GM21447 (cell line): ENCODE data around the gene EDIL3.
"Not testable (repeated sequence)": the region's sequence is repeated elsewhere in the genome, so short reads cannot be mapped to it uniquely, and the experiment has no call there.

Experiments
- ATAC-seq: cut with Tn5 transposase; IDR thresholded peaks from one replicate; pipeline ENCODE4 v1.9.1; 2021; ENCODE audit not compliant: unreplicated experiment

EDIL3 gene

DNA sequence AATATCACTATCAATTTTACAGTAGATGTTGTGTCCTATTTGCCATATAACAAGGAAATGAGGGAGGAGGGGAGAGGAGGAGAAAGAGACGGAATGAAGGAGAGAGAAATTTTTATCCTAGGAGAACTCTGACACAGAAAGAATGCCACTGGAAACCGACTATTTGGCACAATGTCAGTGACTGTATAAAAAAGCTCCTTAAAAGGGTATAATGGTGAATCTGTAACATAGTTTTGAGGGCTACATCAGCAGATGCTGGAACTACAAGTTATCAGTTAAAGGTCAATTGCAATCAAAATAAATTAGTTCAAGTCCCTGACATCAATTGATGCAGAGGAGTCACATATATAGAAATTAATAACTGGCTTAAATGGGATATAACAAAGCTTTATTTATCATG is 5.7 kb downstream of the EDIL3 start:
- ATAC-seq = no peak

DNA sequence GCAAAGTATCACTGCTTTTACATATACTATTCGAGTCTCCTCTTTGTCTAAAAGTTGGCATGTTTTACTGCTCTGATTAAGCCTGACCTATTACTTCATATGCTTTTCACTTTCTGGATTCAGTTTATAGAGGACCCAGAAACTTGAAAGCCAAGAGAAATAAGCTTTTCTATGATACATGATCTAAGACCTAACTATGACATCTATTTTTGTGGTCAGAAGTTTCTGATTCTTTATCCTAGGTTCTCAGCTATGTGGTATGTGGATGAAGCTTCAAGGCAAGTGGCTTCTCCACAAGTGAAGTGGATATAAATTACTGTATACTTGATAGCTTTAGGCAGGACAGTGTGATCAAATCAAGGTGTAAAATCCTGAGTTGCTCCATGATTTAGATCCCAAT is 6.3 kb downstream of the EDIL3 start:
- no peak for ATAC-seq

DNA sequence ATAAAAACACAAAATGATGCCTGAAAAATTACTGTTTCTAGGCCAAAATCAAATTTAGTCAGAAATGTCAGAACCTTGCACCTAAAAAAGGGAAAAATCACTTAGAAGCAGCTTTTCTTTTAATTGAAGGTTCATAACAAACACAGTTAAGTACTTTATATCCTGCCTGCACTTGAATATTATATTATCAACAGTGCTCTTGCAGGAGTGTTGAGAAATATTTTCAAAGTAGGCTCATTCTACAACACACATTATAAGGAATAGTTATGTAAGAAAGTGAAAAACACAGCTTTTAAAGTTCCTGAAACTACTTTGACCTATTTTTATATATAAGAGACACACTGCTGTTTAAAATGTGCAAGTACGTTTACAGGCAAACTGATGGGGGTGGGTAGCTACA is 8.3 kb downstream of the EDIL3 start:
- no peak for ATAC-seq

DNA sequence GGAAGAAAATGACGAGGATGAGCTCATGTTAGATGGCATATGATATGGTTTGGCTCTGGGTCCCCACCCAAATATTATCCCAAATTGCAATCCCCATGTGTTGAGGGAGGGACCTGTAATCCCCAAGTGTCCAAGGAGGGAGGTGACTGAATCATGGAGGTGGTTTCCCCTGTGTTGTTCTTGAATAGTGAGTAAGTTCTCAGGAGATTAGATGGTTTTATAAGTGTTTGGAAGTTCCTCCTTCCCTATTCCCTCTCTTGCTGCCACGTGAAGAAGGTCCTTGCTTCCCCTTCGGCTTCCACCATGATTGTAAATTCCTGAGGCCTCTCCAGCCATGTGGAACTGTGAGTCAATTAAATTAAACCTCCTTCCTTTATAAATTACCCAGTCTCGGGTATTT is 10.1 kb downstream of the EDIL3 start:
- ATAC-seq = no peak

DNA sequence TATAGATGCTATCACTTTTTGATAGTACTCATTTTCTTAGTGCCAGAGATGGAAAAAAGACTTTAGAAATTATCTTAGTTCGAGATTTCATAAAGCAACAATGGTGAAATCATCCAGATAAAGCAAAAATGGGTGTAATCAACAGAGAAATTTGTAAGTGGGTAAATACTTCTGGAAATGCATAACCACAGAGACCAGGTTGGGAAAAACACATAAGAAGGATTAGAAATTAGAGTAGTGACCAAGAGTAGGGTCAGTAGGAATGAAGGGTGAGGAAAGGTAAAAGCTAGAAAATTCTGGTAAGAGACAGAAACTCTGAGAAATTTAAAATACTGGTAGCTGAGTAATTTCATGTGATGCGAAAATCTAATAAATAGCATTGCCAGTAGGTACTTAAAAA is 11.2 kb downstream of the EDIL3 start:
- ATAC-seq = no peak

DNA sequence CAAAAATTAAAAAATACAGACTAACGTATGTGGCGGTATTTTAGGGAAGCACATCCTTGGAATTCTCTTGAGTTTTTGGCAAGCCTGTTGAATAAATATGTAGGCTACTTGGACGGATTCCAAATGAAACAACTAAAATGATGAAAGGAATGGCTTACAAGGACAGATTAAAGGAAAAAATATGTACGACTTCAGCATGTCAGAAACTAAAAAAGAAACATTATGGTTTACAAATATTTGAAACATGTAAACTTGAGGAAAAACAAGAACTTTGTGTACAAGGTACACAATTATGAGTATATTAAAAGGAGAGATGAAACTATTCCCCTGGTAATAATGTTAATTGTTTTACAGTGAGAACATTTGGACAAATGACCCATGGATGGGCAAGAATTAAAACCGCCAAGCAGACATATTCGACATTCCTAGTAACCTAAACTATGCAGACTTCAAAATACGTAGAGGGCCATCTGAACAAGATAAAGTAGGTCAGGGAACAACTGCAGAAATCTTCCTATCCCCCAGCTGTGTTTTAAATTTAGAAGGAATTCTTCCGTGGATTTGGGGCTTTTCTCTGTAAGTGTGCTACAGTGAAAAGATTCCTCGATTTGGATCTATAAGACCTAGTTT is 12.5 kb downstream of the EDIL3 start:
- ATAC-seq = no peak

DNA sequence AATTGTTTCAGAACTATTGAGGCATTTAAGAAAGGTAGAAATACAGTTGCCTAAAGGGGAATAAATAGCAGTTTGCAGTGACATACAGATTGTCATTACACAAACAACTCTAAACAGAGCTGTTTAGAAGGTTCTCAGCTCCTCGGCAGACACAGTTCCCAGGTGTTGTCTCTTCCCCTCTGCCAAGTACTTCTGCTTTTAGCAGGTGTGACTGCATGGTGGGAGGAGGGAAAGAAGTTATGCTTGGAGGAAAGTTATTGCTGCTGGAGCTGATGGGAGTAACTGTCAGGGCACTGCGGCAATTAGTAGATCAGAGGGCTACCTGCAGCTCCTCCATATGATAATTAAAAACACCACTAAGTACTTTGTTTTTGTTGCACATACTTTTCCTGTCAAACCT is 14.5 kb downstream of the EDIL3 start:
- no peak for ATAC-seq

DNA sequence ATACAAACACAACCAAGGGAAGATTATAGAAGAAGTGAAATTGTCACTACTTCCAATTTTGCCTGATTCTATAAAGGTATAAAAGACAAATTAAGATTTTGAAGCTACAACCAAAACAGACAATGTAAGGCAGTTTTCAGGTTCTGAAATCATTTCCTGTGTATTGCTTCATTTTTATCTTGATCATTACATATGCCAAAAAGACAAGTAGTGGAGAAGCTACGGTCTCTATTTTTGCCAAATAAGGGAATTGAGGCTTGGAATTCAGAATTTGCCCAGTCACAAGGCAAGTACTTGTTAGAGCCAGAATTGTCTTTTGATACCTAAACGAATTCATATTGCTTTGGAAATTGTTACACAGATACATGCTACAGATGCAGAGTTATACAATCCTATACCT is 20.6 kb downstream of the EDIL3 start:
- no peak for ATAC-seq

DNA sequence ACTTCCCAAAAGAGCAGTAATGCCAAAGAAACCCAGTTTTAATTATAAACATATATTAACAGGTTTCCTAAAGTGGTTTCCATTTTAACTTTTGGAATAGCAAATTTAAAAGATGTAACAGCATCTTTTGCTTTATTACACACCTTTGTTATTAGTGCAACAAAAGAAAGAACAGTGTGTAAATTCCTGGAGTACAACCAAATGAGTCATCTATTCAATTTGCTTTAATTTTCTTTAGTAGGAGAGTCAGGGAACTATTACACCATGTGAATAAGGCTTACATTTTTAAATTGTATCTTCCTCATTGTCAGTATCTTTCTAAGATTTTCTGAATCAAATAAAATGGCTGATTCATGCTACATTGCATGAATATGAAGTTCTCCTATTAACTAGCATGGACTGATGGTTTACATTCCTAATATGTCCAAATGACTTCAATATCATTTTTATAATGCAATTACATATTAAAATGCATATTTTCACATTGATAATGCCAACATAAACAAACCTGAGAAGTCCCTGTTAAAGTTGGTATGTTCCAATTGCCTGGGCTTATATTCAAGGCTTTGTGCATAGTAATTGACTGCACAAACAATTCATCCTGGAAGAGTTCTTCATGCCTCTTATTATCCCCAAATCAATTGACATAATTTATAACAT is 22.5 kb downstream of the EDIL3 start:
- no peak for ATAC-seq

DNA sequence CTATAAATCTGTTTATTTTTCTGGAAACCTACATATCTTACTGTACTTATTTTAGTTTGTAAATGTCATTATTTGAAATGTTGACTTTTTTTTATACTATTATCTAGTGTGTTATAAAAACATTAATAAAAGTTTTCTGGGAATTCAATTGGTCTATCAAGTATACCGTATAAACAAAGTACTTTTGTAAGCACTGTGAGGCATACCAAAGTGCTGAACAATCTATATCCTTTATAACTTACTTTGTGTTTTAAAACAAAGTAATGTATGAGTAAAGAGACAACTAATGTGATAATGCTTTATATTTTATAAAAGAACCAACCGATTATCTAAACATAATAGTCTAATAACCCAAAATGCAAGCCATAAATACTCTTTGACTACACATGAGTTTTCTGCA is 23.1 kb downstream of the EDIL3 start:
- no peak for ATAC-seq

DNA sequence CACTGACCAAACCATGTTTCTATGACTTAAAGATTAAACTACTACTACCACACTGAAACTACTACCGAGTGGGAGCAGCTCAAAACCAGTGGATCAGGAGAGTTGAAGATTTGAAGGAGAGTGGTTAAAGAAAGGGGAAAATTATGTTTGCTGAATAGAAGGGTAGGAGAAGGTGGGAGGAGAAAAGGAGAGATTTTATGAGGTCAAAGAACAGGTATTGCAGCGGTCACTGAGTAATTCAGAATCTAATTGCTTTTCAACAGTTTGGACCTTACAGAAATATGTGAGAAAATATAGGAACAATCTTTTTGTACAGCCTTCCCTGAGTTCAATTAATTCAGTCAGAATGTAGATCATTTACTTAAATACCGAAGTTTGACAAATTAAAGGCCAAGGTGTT is 24.6 kb downstream of the EDIL3 start:
- ATAC-seq = no peak

DNA sequence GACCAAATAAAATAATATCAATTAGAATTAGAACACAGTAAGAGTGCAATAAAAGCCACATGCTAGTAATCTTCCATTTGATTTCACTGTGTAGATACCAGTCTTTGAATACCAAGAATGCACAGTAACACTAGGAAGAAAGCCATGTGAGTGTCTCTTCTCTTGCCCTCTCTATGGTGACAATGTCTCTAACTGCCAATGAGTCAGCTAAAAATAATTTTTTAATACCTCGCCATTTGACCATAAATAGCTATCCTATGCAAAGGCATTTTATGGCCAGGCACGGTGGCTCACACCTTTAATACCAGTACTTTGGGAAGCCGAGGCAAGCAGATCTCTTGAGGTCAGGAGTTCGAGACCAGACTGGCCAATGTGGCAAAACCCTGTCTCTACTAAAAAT is 30.6 kb downstream of the EDIL3 start:
- no peak for ATAC-seq

DNA sequence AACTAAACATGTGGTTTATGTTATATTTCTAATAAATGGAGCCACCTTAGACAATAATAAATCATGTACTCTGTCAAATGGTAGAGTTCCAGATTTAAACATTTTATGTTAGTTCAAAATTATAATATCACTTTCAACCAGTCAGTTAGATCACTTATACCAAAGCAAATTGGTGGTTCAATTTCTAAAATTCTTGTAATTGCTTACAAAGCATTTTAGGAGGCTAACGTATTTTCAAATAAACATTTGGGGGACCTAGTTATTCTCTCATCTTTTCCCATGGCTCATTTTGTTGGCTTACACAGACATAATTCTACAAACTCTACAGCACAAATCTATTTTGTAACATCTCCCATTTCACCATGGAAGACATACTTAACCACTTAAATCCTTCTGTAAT is 39.9 kb downstream of the EDIL3 start:
- ATAC-seq = no peak

DNA sequence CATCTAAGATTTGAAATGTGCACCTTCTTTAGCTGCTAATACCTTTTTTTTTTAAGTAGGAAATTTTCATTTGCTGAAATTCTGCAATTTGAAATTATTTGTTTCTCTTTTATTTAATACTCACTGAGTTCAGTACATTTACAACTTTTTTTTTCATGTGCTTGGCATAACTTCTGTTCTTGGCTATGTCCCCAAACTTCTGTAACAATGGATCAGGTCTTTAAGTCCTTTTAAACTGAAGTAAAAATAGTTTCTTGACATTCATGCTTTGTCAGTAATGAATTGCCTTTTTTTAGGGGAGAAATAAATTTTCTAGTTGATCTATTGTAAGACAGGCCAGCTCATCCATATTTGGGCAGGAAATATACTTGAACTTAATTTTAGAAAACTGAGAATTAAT is 41.5 kb downstream of the EDIL3 start:
- no peak for ATAC-seq

DNA sequence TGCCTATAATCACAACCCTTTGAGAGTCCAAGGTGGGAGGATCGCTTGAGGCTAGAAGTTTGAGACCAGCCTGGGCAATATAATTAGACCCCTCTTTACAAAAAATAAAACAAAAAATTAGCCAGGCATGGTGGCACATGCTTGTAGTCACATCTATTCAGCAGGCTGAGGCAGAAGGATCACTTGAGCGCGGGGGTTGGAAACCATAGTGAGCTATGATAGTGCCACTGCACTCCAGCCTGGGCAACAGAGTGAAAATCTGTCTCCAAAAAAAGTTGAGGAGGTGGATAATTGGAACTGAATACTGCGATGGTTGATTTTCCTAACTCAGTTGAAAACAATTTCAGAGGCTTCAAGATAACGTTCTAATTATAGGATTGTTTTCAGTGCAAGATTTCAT is 52.6 kb downstream of the EDIL3 start:
- ATAC-seq = no peak

DNA sequence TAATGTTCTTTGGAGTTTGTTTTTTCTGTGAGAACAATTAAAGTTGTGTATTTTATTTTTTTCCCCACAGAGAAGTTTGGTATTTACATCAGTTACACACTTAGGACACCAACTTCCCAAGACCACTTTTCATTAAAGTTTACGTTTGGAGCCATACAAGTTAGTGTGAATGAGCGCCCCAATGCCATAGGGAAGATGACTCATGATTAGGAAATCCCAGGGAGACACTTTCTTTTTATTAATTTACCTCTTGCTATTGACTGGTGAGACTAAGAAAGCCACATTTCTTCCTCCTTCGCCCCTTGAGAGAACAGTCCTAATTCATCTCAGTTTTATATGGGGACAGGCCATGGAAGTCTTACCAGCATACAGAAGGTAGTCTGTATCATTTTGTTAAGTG is 57.1 kb downstream of the EDIL3 start:
- ATAC-seq = no peak

DNA sequence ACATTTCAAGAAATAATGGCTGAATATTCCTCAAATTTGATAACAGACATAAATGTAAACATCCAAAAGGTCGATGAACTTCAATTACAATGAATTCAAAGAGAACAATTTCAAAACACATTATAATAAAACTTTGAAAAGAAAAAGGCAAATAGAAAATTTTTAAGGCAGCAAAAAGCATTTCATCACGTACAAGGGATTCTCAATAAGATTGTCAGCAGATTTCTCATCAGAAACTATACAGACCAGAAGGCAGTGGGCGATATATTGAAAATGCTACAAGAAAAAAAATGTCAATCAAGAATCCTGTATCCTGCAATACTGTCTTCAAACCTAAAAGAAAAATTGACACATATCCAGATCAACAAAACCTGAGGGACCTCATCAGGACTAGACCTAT is 62.0 kb downstream of the EDIL3 start:
- no peak for ATAC-seq

DNA sequence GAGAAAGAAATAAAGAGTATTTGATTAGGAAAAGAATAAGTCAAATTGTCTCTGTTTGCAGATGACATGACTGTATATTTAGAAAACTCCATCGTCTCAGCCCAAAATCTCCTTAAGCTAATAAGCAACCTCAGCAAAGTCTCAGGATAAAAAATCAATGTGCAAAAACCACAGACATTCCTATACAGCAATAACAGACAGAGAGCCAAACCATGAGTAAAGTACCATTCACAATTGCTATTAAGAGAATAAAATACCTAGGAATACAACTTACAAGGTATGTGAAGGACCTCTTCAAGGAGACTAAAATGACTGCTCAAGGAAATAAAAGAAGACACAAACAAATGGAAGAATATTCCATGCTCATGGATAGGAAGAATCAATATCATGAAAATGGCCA is 66.9 kb downstream of the EDIL3 start:
- not testable (repeated sequence) for ATAC-seq

DNA sequence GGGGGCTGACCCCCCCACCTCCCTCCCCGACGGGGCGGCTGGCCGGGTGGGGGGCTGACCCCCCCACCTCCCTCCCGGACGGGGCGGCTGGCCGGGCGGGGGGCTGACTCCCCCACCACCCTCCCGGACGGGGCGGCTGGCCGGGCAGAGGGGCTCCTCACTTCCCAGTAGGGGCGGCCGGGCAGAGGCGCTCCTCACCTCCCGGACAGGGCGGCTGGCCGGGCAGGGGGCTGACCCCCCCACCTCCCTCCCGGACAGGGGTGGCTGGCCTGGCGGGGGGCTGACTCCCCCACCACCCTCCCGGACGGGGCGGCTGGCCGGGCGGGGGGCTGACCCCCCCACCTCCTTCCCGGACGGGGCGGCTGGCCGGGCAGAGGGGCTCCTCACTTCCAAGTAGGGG is 72.4 kb downstream of the EDIL3 start:
- ATAC-seq = not testable (repeated sequence)

DNA sequence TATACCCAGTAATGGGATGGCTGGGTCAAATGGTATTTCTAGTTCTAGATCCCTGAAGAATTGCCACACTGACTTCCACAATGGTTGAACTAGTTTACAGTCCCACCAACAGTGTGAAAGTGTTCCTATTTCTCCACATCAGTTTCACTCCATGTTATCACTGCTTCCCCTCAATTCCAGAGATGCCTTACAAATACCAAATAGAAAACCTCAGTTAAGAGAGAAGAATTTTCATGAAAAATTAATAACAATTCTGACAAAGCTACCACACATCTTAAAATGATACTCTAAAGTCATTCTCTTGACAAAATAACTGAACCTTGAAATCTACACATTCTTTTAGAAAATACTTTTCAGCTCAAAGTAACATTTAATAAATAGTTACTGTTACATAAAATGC is 74.8 kb downstream of the EDIL3 start:
- ATAC-seq = not testable (repeated sequence)

DNA sequence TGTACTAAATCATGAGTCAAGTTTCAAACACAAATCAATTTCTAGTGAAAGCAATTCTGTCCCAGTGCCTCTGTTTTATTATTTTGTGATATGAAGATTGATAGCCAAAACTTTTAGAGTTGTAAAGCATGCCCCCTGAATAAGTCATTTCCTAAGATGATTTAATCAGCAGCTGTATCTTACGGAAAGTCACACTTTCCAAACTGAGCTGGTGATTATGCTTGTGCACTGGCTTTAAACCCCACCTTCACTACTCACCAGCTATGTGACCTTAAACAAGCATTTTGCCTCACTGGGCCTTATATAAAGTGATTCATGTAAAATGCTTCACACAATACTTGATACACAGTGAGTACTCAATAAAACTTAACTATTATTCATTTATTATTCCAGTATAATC is 78.1 kb downstream of the EDIL3 start:
- no peak for ATAC-seq

DNA sequence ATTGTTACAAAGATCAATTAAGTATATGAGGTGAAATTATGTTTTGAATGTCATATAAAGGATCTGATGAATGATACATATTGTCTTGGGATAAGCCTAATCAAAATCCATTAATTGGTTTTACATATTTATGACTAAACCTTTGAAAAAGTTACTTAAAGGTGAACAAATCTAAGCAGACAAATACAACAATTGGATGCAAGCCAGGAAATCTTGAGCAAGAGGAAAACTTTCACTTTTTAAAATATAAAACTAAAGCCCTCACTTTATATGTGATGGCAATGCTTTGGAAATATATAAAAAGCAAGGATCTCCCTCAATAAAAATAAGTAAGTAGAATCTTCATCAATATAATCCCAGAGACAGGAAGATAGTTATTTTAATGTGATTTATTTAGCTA is 80.1 kb downstream of the EDIL3 start:
- ATAC-seq = no peak

DNA sequence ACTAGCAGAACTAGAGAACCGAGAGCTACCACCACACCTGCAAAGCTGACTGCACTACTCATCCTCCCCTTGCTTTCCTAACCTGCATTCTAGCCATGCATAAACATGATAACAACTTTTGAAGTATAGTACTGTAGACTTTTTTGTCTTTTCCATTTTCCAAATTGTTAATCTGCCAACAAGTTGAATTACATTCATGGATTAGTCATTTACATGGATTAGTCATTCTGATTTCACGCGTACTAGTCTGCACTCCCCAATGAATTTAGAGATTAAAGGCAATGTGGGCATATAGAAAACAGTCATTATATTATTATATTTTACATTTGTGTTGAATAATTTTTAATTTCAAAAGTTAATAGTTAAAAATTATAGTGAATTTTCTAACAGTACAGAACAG is 81.4 kb downstream of the EDIL3 start:
- no peak for ATAC-seq
